GM19035 (cell line): Measurements from ENCODE around the gene PPP1R37.
A peak's percentile ranks its signal among the peaks of the same experiment; 100 is the strongest.

Source experiments
- ATAC-seq: cut with Tn5 transposase; IDR thresholded peaks from one replicate; pipeline ENCODE4 v1.9.1; 2021; ENCODE audit not compliant: unreplicated experiment

Gene PPP1R37

DNA sequence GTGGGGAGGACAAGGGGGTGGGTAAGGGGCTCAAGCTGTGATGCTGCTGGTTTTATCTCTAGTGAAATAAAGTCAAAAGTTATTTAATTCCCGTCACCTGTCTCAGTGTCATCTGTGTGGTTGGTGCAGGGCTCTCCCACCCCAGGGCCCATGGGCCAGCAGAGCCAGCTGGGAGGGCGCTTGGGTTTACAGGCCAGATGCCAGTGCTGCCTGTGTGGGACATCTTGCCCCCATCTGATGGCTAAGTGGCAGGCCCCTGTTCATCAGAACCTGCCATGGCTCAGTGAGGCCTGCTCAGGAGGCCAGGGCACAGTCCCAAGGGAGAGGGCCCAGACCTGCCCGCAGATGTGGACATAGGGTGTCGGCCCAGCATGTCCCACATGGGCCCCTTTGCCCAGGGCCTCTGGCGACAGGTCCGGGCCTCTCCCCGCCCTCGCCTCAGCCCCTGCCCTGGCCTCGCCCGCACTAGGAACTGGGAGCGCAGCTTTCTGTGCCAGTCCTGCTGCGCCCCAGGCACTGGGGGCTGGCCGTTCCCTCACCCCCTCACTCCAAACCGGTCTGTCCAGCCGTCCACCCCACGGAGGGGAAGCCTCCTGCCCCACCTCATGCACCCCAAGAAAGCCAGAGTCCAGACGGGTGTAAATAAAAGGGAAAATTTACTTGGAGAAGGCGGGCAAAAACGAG lies 22.0 kb upstream of the PPP1R37 start:
- ATAC-seq, result no peak

DNA sequence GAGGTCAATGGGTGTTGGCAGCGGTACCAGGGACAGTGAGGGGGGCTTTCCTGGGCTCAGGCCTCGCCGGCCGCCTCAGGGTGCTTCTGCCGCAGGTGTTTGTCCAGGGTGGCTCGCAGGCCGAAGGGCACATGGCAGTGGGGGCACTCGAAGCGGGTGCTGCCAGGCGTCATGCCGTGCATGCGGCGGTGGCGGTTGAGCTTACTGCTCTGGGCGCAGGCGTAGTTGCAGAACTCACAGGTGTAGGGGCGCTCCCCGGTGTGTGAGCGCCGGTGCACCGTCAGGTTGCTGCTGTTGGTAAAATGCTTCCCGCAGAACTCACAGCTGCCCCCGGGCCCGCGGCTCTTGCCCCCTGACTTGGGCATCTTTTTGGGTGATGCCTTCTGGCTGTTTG lies 21.4 kb upstream of the PPP1R37 start:
- no peak for ATAC-seq

DNA sequence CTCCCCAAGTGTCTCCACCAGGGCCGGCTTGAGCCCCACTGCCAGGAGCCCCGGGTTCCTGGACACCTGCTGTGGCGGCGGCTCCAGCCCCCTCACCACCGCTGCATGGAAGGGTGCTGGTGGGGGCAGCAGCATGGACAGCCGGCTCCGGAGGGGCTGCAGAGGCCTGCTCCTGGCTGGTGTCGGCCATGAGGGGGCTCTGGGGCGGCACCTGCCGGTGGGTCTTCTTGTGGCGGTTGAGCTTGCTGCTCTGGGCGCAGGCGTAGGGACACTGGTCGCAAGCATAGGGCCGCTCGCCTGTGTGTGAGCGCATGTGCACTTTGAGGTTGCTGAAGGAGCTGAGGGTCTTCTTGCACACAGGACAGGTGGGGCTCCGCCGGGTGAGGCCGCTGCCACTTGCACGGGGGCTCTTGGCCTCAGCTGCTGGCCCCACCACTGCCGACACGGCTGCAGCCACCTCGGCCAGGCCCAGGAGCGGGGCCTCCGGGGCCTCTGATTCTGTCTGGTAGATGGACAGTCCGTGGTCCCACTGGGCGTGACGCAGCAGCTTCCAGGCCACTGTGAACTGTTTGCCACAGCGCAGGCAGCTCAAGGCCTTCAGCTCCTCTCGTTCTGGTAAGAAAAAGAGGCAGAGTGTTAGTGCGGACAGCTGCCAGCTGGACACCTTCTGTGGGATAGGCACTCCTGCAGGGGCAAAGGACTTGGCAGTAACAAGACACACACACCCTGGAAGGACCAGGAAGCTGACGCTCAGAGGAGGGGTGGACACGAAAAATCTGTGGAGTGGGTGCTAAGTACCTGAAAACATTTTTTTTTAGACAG lies 20.8 kb upstream of the PPP1R37 start:
- no peak for ATAC-seq

DNA sequence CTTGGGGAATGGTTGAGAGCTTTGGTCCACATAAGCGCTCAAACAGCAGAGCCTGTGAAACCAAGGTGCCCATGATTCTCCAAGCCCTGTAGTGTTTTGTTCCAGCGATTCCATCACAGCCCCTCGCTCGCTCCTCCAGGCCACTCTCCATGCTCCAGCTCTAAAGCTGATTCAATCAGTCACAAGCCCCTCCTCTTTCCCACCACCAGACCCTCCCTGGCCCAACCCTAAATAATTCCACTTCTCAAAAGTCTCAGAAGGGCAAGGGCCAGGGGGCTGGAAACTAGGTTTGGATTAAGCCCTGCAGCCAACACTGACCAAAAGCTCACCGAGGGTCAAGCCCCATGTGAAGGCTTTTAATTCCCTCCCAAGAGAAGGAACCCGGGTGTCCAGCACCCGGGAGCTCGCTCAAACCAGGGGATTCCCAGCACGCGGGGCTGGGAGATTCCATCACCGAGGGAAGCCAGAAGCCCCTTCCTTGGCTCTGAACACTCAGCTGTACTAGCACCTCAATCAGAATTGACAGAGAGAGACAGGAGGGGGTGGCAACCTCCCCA lies 18.2 kb upstream of the PPP1R37 start:
- no peak for ATAC-seq

DNA sequence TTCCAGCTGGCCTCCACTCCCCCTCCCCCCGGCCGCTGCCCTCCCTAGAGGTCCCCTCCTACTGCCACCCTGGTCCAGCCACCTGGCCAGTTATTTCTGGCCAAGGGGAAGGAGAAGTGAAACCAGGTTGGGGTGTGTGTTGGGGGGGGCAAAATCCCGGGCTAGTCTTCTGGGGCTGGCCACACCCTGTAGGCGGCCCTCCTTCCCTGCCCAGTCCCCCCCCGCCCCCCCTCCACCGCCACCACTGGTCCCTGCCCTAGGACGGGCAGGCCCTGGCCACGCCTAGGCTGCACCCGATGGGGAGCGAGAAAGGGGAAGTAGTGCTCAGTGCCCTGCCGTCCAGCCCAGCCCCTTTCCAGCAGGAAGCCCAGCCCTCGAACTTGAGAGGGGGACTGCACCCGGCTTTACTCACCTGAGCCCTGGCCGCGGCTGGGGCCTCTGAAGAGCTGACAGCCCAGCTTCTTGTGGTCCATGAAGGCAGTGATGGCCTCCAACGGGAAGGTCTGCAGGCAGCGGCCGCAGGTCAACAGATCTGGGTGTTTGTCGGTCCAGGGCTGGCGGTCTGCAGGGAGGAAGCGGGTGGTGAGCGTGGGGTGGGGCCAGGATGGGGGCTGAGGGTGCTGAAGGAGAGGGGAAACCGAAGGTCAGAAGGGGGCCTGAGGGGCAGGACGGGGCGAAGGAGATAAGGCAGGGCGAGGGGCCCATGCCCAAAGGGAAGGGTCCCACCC lies 17.5 kb upstream of the PPP1R37 start:
- ATAC-seq, result peak; percentile 59

DNA sequence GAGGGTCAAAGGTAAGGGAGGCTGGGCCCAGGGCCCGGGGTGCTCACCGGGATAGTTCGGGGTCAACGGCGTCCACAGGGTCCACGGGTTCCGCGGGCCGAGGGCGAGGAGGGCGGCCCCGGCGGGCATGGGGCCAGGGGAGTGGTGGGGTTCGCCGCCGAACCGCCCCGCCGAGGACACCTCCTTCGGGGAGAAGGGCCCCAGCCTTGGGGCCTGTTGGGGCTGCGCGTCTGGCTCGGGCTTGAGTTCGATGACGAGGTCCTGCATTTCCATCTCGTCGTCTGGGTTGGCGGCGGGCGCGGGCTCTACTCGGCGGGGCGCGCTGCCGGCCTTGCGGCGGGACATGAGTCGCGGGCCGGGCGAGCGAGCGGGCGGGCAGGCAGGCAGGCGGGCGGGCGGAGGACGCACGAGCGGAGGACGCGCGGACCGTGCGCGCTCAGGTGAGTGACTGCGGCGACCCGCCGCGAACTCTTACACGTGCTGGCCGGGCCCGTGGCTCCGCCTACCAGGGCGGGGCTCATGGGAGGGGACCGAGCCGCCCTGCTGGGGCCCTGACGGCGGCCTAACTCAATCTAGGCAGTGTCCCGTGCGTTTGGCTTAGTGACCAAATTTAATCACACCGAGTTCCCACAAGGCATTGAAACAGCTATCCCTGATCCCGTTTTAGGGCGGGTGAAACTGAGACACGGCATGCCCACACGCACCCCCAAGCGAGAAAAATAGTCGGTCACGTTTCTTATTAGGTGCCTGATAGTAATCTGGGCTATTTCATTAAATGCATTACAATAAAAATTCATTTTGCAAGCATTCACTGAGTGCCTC lies 16.7 kb upstream of the PPP1R37 start, which contains the start of gene ZNF296:
Gene ZNF296 (minus strand): TSS at position 450 of the 822 bp plus-strand sequence. CDS start 105 bp downstream, at position 345.
- peak; percentile 40 for ATAC-seq

DNA sequence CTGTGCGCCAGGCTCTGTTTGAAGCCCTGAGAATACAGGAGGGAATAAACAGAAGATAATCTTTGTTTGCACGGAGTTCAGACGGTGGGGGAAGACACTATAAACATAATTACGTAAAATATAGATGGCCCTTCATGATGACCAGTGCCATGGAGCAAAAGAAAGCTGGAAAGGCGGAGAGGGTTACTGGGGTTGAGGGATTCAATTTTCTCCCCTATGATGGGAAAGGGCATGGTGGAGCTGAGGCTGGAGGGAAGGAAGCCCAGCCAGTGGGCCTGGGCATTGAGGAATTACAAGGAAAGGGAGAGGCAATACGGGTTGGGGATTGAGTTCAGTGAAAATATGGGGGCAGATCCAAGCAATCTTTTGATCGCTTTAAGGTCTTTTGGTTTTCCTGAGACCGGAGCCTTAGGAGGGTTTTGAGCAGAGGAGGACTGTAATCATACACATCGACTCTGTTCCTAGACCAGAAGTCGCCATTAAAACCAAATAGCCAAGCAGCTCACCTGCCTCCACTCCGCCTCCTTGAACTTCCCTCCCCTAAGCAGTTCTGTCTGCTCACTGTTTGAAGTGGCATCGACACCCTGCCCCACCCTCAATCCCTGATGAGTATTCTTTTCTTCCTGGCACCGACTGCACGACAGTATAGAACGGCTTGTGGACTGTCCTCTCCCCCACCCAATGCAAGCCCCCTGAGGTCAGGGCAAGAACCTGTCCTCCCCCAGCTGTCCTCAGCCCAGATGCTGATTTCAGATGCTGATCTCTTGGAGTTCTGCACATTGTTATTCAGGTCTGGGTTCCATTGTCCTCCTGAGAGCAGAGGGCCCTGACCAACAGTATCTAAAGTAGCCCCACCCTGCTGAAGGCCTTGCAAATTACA lies 15.9 kb upstream of the PPP1R37 start:
- ATAC-seq, result no peak

DNA sequence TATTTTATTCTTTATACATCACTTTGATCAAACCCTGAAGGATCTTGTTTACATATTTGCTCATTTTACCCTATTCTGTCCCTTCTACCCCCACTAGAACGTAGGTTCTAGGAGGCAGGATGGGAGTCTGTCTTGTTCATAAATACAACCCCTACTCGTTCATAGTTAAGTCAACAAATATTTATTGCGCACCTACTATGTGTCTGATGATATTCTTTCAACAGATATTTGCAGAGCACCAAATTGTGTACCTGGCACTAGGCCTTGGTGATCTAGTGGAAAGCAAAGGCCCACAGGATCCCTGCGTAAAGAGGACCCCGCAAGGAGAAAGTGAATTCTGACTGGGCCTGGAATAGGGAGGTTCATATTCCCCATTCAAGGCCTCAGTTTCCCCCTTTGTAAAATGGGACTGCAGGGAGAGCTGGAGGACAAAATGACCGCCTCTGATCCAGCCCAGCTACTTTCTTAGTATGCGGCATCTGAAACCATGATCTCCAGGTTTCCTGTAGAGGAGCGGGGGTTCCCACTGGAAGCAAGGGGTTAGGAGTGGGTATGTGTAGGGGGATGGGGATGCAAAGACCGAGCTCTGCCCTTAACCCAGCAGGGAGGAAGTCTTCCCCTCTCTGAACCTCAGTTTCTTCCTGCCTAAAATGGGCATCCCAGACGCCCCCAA lies 14.5 kb upstream of the PPP1R37 start:
- ATAC-seq, result no peak

DNA sequence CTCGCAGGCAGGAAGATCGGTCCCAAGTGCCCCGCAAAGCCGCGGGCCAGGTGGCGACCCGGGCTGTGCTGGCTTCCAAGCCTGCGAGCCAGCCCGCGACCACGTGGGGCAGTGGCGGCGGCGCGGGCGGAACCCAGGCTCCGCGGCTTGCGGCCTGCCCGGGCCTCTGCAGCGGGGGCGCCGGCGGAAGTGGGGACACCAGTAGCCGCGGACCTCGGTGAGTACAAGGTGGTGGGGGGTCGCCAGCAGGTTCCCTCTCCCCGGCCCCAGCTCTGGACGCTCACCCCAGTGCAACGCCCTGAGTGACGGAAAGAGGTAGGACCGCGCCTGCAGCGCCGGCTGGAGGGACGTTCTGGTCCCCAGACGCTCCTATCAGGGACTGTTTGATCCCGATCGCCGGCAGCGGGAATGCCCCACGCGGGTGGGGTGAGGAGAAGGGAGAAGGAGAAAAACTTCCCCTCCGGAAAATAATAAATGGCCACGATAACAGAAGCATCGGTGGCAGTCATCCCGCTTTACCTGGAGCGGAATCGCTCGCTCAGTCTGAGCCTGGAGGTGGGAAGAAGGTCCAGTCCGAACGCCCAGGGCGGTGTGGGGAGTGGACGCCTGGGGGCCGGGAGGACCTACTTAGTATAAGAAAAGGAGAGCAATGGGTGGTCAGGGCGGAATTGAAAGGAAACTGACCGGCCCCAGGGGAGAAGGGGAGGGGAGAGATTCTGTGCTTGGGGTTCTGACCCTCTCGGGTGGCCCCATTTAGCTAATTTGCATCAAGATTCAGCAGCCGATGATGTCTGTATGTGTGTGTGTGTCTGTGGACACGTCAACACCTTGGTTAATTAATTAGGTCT lies 13.7 kb upstream of the PPP1R37 start, which contains the start of gene GEMIN7:
Gene GEMIN7 (plus strand): TSS at position 198 of the 848 bp plus-strand sequence. CDS start 10,855 bp downstream, outside the sequence.
- ATAC-seq, result no peak

DNA sequence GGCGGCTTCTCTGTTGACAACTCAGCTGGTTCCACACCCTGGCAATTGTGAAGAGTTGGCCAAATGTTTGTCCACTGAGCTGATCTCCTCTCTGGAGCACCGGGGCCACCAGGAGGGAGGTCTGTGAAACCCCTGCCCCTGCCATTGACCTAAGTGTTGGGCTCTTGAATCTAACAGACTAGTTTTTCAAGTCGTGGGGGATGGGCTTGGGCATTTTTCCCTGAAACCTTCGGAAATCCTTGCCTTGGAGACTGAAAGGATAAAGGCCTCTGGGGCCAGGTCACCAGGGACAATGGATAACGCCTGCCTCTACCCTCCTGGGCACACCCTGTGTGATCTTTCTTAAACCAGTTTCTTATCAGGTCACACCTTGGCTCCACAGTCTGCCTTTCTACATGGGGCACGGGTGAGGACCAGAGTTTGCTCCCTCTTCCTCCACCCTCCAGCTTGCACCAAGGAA lies 13.0 kb upstream of the PPP1R37 start:
- ATAC-seq, result no peak

DNA sequence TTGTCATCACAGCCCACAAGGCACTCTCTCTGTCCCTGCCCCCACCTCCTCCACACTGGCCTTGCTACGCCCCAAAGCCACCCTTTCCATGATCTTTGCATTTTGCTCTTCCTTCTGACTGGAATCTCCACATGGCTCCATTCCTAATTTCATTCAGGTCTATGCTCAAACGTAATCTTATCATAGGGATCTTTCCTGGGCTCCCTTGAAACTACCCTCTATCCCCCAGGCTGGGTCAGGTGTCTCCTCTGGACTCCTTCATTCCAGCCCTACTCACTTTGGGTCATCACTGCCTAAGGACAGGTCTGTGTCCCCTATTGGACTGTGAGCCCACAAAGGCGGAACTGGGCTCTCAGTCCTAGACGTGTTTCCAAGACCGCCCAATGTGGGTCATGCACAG lies 10.8 kb upstream of the PPP1R37 start:
- ATAC-seq, result no peak

DNA sequence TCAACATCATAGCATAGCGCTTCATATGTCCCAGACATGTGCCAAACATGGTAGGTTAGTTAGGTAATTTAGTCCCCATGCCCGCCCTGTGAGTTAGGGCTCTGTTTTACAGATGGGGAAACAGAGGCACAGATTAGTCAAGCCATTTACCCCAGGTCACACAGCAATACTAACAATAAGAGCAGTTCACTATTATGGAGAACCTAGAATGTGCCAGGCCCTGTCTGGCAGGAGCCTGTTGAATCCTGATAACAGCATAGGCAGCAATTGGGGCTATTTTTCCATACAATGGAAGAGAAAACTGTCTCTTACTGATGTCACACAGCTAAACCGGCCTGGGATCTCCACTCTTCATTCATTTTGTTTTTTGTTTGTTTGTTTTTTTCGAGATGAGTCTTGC lies 6.5 kb upstream of the PPP1R37 start:
- ATAC-seq, result no peak

DNA sequence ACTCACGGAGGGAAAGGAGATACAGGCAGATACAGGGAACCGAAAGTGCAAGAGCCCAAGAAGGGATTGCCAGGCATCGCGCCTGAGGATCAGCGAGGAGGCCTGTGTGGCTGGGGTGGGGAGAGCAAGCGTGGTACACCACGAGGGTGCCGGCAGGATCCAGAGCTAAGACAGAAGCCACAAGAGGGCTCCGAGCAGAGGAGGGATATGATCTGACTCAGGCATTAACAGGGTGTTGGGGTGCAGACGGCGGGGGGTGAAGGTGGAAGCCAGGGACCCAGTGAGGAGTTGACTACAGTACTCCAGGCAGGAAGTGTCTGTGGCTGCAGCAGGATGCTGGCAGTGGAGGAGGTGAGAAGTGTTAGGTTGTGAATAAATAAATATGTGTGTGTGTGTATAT lies 5.4 kb upstream of the PPP1R37 start:
- ATAC-seq, result no peak

DNA sequence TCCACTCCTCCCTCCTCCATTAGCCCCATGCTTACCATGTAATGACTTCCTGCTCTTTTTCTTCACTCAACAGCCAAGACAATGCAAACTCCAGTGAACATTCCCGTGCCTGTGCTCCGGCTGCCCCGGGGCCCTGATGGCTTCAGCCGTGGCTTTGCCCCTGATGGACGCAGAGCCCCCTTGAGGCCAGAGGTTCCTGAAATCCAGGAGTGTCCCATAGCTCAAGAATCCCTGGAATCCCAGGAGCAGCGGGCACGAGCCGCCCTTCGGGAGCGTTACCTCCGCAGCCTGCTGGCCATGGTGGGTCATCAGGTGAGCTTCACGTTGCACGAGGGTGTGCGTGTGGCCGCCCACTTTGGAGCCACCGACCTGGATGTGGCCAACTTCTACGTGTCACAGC lies 2.9 kb upstream of the PPP1R37 start:
- no peak for ATAC-seq

DNA sequence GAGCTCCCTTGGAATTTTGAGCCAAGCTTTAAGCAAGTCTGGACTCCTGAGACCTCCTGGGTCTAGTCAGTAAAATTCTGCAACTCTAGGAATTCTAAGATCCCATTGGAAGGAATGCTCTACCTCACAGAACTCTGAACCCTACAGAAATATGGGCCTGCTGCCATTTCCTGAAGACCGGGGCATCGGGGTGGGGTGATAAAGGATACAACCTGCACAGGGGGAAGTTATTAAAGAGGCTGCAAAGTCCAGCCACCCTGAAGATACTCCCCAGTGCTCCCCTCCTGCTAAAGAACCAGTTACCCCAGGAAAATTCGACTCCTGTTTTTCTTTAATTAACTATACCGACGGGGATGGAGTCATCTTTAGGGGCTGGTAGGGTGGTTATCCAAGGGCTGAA lies 2.4 kb upstream of the PPP1R37 start:
- no peak for ATAC-seq

DNA sequence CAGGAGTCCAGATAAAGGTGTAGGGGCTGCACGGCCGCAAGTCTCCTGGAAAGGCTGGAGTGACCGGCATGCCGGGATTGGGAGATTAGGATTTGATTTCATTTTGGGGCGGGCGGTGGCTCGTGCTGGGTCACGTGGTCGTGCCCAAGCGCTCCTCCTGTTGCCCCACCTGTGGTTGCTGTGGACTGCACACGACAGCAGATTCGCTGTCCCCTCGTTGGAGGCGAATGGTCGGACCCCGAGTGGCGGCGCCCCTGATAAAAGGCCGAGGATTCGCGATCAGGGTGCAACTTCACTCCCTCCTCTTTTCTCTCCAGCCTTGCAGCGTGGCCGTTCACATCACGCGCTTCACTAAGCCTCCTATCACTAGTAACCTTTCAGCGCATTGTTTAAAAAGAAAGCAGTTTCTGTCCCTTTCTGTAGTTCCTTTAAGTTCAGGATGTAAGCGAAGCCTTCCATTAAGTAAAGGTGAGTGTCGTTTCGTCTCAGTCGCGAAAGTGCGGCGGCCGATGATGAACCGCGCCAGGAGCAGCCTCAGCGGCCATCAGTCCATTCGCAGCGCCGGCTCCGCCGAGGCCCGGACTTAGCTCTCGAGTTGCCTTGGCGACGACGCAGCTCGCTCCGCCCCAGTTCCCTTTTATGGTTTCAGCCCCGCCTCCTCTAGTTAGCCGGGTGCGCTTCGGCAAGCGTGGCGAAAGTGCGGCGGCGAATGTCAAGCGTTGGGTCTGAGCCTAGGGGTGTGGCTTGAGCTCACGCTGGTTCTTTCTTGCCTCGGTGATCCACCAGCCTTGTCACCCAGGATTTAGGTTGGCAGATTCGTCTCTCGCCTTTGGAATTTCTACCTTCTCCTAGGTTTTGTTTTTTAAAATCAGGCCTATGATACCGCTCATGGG lies 1.7 kb upstream of the PPP1R37 start:
- ATAC-seq, result peak; percentile 67

DNA sequence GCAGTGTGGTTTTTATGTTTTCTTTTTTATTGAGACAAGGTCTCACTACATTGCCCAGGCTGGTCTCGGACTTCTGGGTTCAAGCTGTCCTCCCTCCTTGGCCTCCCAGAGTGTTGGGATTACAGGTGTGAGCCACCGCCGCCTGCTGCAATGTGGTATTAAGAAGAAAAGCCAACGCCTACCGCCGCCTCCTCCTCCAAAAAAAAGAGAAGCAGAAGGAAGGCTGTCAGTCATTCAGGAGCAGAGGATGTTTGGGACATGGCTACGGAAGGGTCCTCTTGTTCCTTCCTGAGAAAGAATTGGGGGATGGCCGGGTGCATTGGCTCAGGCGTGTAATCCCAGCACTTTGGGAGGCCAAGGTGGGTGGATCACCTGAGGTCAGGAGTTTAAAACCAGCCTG lies 1.2 kb downstream of the PPP1R37 start:
- ATAC-seq, result no peak
